HG03175 (cell line): Measurements from ENCODE around the gene MAML1.

Experiments used
- ATAC-seq: cut with Tn5 transposase; IDR thresholded peaks from one replicate; pipeline ENCODE4 v1.9.1; 2021; ENCODE audit warnings: mild to moderate bottlenecking, moderate library complexity; ENCODE audit not compliant: unreplicated experiment

The MAML1 gene

DNA sequence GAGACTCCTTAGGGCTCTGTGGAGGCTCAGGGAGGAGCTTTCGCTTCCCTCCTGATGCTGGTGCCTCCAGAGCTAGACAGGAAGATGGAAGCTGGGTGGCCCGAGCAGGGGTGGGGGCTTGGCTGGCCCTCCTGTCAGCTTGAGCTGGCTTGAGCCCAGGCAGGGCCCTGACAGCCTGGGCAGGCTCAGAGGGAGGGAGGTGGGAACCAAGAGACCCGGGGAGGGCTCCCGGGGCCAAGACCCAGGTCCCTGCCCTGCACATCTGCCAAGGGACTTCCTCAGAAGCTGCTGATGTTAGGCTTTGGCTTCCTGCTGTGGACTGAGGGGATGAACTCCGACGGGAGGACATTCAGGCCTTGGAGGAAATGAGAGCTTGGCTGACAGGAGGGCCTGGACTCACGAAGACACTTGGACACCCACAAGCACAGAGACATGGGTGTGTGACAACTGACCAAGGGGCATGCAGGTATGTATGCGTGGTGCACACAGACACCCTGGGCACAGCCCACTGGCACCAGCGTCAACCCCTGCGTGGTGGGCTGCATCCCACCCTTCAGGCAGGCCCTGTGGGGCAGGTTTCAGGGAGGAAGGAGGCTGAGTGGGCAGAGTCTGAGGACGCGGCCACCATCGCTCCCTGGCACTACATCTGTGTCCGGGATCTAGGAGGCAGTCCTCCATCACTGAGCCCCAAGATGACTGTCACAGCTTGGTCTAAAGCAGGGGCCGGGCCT lies 59.4 kb downstream of the MAML1 start:
- no peak for ATAC-seq

DNA sequence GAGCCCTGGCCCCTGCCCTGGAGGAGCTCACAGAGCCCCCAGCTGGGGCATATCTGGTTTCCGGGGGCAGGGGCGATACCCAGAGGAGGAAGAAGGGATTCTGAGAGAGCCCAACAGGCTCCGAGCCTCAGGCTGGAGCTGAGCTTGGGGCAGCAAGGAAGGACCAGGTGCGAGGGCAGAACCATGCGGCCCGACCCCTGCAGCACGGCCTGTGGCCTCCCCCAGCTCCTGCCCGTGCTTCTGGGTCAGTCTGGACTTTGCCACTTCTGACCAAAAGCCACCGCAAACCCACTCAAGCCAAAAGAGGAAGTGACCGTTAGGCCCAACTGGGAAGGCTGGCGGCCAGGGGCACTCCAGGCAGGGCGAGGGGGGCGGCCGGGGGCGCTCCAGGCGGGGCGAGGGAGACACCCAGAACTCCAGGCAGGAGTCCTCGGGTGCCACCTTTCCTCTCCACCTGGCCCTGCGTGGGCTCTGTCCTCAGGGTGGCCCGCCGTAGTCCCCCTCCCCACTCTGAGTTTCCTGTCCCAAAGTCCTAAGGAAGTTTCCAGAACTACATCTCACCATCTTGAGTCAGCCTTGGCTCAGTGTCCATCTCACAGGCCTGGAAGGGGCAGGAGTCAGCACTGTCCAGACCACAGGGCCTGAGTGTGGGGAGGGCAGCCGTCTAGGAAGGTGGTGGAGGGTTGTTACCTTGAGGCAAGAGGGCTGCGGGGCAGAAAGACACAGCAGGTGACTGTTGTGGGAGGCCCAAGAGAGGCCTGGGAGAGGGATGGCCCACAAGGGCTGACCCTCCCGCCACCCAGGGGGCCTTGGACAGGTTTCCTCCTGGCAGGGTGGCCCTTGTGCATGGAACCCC lies 60.2 kb downstream of the MAML1 start:
- ATAC-seq = no peak

DNA sequence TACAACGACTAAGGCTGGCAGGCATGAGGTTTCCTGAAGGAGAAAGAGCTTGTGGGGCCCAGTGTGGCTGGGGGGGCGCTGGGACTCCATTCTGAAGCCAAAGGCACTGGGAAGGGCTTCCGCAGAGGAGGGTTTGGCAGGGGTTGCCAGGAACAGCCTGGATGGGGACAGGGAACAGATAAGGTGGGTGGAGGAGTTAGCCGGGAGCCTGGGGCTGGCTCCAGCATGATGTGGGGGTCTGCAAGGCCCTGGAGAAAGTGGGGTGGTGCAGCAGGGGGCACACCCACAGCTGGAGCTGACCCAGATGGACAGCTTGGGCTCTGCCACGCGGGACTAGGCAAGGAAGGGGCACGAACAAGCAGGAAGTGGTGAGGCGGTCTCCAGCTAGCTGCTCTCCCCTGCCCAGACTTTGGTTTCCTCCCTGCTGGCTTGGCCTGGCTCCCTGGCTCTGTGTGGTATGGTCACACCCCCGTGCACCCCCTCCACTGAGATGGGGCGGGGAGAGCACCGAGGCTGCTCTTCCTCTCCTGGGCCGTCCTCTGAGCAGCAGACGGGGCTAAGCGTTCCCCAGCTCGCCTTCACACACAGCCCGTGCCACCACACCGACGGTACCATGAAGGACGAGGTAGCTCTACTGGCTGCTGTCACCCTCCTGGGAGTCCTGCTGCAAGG lies 61.0 kb downstream of the MAML1 start, which contains the start of gene LTC4S:
LTC4S (plus strand) TSS at position 519 of the 672 bp plus-strand sequence; CDS start at position 614, 95 bp downstream.
- peak; percentile 29 for ATAC-seq

DNA sequence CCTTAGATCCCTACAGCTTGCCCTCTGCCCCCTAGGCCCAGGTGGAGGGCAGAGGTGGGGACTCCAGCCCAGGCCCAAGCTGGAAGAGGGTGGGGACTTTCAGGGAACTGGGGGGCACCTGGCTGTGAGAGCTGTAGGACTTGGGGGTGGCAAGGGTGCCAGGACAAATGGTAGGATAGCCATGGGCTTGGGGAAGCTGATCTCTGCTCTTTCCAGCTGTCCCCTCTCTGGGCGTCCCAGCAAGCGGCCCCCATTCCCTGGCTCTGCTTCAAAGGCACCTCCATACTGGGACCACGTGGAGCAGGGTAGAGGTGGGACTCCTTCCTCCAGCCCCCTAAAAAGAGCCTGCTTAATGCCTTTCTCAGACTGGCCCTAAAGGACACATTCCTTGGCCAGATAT lies 61.5 kb downstream of the MAML1 start:
- no peak for ATAC-seq

DNA sequence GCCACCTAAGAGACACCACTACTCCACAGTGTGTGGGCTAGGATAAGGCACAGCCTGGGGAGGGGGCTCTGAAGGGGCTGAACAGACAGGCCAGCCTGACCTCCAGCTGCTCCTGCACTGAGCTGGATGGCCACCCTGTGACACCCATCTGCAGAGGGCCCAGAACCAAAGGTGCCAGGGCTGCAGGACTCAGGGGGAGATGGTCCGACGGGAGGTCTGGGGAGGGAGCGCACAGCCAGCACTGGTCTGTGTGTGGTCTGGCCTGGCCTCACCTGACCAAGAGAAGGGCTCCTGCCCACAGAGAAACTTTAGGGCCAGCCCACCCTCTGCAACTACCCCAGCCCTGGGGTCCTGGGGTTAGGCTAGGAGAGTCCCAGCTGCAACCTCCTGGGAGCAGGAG lies 62.0 kb downstream of the MAML1 start:
- no peak for ATAC-seq

DNA sequence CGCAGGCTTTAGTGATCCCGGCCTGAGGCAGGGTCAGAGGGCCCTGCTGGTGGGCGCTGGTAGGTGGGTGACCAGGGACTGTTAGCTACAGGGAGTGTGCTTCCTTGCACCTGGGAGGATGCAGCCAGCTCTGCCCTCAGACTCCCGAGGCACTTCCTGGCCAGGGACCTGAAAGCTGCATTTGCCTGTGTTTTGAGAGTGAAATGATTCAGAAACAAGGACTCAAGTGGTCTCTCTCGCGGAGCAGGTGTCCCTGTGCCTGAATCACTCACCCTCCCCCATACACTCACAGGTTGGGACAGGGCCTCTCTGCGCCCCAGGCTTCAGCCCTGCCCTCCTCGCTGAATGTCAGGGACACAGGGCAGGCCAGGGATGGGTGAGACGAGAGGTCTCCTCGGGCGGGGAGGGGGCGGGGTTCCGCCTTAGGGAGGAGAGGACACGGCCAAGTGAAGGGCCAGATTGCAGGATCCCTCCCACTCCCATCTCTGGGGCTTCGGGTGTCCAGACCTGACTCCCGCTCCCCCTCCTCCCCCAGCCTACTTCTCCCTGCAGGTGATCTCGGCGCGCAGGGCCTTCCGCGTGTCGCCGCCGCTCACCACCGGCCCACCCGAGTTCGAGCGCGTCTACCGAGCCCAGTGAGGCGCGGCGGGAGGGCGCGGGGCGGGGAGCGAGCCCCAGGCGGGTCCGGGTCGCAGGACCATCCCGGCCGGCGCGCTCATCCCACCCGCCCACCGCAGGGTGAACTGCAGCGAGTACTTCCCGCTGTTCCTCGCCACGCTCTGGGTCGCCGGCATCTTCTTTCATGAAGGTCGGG lies 62.6 kb downstream of the MAML1 start:
- no peak for ATAC-seq

DNA sequence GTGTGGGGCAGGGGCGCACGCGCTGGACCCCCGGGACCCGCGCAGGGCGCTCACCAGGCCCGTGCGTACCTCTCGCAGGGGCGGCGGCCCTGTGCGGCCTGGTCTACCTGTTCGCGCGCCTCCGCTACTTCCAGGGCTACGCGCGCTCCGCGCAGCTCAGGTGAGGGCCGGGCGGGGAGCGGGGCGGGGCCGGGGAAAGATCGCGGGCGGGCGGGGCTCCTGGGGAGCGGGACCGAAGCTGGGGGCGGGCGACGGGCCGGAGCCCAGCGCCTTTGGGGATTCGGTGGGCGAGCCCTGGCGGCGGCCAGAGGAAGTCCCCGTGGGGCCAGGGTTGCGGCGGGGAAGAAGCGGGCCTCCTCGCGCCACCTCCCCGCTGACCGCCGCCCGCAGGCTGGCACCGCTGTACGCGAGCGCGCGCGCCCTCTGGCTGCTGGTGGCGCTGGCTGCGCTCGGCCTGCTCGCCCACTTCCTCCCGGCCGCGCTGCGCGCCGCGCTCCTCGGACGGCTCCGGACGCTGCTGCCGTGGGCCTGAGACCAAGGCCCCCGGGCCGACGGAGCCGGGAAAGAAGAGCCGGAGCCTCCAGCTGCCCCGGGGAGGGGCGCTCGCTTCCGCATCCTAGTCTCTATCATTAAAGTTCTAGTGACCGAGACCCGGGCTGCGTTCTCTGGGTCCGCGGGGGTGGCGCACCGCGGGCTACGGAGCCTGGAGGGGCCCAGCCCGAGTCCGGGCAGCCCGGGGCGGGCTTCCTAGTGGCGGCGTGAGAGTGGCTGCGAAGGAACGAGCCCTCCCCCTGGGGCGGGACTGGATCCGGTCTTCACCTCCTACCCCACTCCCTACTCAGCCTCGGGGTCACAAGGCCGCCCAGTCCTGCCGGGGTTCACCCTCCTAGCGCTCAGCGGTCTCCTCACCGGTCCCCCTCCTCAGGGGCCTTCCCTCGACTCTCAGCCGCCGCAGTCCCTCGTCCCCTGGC lies 63.5 kb downstream of the MAML1 start:
- peak; percentile 72 for ATAC-seq

DNA sequence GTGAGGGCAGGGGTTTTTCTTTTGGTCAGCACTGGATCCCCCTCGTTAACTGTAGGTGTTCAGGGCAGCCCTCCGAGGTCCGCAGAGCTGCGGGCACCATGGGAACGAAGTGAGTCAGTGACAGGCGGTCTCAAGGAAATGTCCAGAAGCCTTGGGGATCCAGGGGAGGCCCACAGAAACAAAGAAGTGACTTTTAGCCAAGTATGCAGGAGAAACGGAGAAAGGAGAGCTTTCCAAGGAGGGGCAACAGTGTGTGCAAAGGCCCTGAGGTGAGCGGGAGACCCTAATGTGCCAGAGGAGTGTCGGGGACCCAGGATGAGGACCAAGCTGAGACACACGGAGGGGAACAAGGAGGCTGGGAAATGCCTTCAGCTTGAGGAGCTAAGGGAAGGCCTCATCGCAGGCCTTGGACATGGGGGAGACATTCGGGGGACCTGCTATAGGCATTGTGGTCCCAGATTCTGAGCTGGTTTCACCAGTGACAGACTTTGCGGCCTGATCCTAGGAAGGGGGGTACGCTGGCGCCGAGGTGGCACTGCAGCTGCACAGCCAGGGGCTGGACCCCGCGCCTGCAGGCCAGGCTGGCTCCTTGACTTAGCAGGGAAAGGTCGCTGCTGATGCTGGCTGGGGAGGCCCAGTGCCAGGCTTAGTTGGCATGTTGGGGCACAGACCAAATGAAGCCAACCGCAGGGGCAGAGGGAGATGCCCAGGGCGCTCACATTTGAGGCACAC lies 64.4 kb downstream of the MAML1 start:
- no peak for ATAC-seq

DNA sequence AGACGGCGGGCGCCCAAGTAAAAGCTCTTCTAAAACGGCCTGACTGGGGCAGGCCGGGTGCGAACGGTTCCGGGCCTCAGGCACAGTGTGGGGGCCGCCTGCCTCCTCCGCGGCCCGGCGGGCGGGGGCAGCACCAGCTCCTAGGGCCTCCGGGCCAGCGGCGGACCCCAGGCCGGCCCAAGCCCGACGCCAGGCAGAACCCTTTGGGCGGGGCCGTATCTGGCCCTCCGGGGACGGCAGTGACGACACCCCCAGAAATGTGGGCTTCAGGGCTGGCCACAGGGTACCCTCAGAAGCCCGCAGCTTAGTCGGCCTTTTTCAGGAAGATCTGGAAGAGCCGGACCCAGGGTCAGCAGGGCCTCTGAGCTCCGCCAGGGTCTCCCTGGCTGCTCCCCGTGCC lies 65.1 kb downstream of the MAML1 start:
- no peak for ATAC-seq

DNA sequence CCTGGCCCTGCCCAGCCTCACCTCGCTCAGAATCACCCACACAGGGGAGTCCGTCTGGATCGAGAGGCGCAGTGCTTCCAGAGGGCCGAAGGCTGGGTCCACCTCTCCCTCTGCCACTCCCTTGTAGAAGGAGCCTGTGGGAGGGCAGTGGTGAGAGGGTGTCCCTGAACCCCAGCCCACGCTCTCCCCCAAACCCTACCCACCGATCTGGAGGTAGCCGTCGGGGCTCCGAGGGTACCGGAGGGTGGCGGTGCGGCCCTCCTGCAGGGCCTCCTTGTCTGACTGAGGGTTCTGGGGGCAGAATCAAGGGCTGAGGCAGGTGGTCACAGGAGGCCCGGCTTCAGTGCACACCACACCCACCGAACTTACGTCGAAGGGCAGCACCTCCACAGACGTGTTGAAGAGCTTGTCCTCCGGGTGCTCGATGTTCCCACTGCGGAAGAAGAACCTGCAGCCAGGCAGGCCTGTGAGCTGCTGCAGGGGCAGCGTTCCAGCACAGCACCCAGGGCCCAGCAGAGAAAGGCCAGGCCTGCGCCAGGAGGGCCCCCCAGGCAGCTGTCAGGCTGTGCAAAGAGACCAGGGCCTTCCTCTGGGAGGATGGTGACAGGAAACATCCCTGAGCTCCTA lies 65.6 kb downstream of the MAML1 start:
- no peak for ATAC-seq

DNA sequence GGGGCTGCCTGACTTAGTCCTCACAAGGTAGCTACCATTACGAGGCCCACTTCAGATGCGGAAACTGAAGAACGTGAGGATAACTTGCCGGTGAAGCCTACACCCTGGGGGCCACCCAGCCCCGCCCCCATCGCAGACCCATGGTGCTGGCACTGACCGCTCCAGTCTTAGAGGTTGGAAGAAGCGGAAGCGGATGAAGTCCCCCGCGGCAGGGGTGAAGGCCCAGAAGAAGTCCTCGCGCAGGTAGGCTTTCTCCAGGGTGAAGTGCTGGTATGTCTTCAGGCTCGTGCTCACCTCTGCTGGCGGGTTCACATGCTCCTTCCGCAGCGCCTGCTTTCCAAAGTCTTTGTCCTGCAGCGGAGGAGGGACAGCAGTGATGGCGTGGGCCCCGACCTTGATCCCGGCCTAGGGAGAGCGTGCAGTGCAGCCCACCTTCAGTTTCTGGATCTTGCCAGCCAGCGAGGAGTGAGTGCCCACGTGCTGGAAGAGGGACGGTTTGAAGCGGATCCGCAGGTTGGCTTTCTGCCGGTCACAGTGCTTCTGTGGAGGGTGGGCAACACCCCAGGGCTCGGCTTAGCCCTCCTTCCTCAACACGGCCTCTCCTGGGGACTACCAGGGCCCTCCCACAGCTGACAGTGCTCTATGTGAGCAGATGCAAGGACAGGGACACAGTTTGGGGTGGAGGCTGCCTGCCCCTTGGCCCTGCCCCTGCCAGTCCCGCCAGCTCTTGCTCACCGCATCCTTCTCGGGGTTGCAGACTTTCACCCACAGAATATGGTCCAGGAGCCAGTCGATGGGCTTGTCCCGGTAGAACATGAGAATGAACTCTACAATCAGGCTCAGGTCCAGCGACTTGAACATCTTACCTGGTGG lies 66.4 kb downstream of the MAML1 start:
- no peak for ATAC-seq

DNA sequence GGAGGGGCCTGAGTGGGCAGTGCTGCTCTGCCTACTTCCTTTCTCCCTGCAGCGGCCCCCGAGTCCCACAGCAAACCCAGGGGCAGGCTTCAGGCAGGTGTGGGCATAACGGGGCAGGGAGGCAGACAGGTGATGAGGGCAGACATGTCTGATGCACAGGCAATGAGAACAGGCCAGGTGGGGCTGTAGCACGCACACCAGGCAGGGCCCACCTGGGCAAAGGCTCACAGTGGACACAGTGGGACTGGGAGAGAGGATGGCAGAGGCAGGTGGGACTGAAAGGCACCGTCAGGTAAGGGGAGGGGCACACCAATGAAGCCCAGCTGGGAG lies 67.0 kb downstream of the MAML1 start:
- ATAC-seq = no peak

DNA sequence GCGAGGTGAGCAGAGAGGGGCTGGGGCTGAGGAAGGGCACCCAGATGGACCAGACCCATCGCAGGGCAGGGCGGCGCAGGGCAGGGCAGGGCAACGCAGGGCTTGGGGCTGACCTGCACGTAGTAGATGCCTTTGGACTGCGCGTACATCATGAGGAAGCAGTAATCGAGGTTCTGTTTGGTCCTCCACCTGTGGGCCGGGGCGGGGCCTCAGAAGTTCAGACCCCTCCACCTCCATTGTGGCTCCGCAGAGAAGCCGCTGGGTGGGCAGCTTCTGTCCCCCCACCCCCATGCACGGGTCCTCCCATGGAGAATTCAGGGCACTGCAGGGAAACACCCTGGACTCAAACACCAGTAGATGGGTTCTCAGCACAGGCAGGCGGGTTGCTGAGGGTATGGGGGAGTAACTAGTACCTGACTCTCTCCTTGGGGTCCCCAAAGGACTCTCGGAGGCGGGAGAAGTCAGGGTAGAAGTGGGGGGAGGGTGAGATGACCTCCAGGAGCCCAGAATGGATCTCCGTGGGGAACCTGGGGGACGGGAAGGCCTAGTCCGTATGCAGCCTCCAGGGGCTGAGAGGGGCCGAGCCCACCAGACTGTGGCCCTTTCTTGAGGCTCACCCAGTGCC lies 67.6 kb downstream of the MAML1 start:
- ATAC-seq = no peak

DNA sequence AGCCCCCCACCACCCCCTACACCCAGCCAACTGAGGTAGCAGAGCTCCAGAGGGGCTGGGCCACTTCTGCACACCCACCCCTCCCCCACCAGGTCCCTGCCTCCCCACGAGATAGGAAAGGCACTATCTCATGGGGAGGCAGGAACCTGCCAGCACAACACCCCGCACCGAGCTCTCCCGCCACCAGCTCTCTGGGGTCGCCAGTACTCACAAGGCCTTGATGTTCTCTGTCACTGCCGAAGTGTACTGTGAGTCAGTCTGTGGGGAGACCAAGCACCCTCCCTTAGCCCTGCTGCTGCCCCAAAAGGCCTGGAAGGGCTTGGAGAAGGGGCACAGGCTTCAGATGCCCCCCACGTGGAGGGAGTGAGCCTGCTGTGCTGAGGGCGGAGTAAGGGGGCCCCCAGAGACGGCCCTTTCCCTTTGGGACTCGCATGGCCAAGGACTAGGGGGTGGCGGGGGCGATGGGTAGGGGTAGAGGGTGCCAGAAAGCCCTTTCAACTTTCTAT lies 68.1 kb downstream of the MAML1 start:
- no peak for ATAC-seq

DNA sequence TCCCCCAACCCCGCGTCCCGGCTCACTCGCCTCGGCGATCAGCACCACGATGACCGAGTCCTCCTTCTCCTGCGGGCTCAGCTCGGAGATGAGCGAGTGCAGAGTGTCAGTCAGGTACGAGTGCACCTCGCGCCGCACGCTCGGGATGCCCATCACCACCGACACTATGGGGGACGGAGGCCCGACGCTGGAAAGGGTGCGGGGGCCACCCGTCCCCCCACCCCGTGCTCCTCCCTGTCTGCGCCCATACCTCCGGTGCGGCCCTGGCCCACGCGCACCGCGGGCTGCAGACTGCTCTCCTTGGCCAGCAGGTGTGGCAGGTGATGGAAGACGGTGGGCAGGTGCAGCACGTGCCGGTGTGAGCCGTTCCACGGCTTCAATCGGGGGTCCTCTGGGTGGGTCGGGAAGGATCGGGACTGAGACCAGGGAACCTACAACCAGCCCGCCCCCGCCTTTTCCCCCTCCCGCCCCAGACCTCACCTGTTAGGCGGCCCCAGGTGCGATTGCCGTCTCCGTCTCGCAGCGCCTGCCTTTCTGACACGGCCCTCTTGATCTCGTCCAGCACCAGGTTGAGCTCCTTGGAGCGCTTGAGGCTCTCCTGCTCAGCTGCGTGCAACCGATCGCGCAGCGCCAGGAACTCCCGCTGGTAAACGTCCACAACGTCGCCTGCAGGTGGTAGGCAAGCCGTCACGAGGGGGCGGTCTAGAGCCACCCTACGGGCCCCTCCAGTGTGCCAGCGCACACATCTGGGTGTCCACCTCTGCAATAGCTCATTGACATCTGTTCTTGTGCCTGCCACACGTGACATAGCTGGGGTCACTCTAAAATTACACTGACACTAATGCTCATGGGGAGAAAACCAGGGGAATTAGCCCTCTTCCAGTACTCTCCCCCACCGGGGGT lies 68.9 kb downstream of the MAML1 start:
- ATAC-seq = no peak
